GM18498 (cell line): Measurements from ENCODE around the gene TFEC.

Experiments used
- ATAC-seq: cut with Tn5 transposase; IDR thresholded peaks from one replicate; pipeline ENCODE4 v1.9.1; 2021; ENCODE audit warnings: mild to moderate bottlenecking, moderate library complexity; ENCODE audit not compliant: unreplicated experiment

Gene TFEC

GRCh38 chr7:115995701-115996100, 34.9 kb downstream of the TFEC start:
- no peak for ATAC-seq

- ATAC-seq, result no peak
These were observed 42.2 kb downstream of the TFEC start for GRCh38 chr7:115988401-115988800.

GRCh38 chr7:115987486-115987885, 43.1 kb downstream of the TFEC start:
- no peak for ATAC-seq

GRCh38 chr7:115984105-115984504, 46.5 kb downstream of the TFEC start:
- no peak for ATAC-seq

GRCh38 chr7:115980159-115980558, 50.4 kb downstream of the TFEC start:
- ATAC-seq, result no peak

- no peak for ATAC-seq
These were observed 53.9 kb downstream of the TFEC start for GRCh38 chr7:115976651-115977050.

GRCh38 chr7:115975766-115976165, 54.8 kb downstream of the TFEC start:
- ATAC-seq, result no peak

GRCh38 chr7:115973406-115973805, 57.2 kb downstream of the TFEC start:
- no peak for ATAC-seq

- no peak for ATAC-seq
These were observed 59.1 kb downstream of the TFEC start for GRCh38 chr7:115971506-115971905.

- ATAC-seq, result no peak
These were observed 62.0 kb downstream of the TFEC start for GRCh38 chr7:115968596-115968995.

- ATAC-seq, result no peak
These were observed 62.4 kb downstream of the TFEC start for GRCh38 chr7:115968171-115968570.

- no peak for ATAC-seq
These were observed 64.6 kb downstream of the TFEC start for GRCh38 chr7:115965796-115966475.

GRCh38 chr7:115965236-115965635, 65.3 kb downstream of the TFEC start:
- no peak for ATAC-seq

GRCh38 chr7:115964799-115965198, 65.8 kb downstream of the TFEC start:
- no peak for ATAC-seq

GRCh38 chr7:115962340-115962739, 68.2 kb downstream of the TFEC start:
- no peak for ATAC-seq

GRCh38 chr7:115953592-115954255, 76.8 kb downstream of the TFEC start:
- ATAC-seq, result no peak

- no peak for ATAC-seq
These were observed 77.7 kb downstream of the TFEC start for GRCh38 chr7:115952832-115953231.

- ATAC-seq, result no peak
These were observed 79.0 kb downstream of the TFEC start for GRCh38 chr7:115951547-115951946.

- no peak for ATAC-seq
These were observed 88.8 kb downstream of the TFEC start for GRCh38 chr7:115941703-115942268.

GRCh38 chr7:115940460-115941060, 90.0 kb downstream of the TFEC start:
- ATAC-seq, result no peak

- ATAC-seq, result no peak
These were observed 92.6 kb downstream of the TFEC start for GRCh38 chr7:115937960-115938359.

- no peak for ATAC-seq
These were observed 97.1 kb downstream of the TFEC start for GRCh38 chr7:115933471-115933870.
